ENCODE measurements around the gene RAX. TPM values are rescaled to one million over a fixed set of nuclear protein-coding genes. Genes with fewer than 3 reads are reported as not detected.

The RAX gene
- total and polyA plus RNA-seq, 7 donors = not detected

GRCh38 chr18:59232309-59233016, 40.8 kb downstream of the RAX start:
- Histone ChIP-seq H3K27ac (no peak overlapping the region), H3K4me1 (no peaks in the 10 kb centered on the region), H3K36me3 (no peaks in the 10 kb centered on the region), H3K27me3 (peaks cover 0 to 5% (median 0%) of the 10 kb centered on the region in 3 donors), H3K9me3 (no peaks in the 10 kb centered on the region), H3K4me3 (no peak overlapping the region)
- WGBS, 2 donors = 74 to 80% methylated on average over 5 of the region's 5 CpGs
- TF ChIP-seq POLR2AphosphoS5 (IDR thresholded peaks at IDR 0.05) (no peak), CTCF (IDR thresholded peaks at IDR 0.05) (no peak), EP300 (IDR thresholded peaks at IDR 0.05) (no peak), POLR2A (IDR thresholded peaks at IDR 0.05) (no peak)
- intact Hi-C loops (cut with DNase I) = no loop called here
- DNase-seq = no peak

GRCh38 chr18:59231877-59232276, 41.4 kb downstream of the RAX start:
- no peak overlapping the region for H3K4me3 ChIP-seq
- no peak for DNase-seq
- WGBS, 2 donors = 85 to 86% methylated on average over 2 of the region's 2 CpGs

GRCh38 chr18:59231114-59231513, 42.1 kb downstream of the RAX start:
- H3K4me3 ChIP-seq = no peak overlapping the region
- no peak overlapping the region for H3K27ac ChIP-seq
- H3K4me1 ChIP-seq = no peaks in the 10 kb centered on the region
- no peak for DNase-seq
- intact Hi-C loops (cut with DNase I) = no loop called here
- H3K9me3 ChIP-seq = no peaks in the 10 kb centered on the region
- no peaks in the 10 kb centered on the region for H3K36me3 ChIP-seq
- H3K27me3 ChIP-seq = peaks cover 0 to 5% (median 0%) of the 10 kb centered on the region in 3 donors
- 65 to 76% methylated on average over 5 of the region's 5 CpGs for WGBS, 2 donors
- TF ChIP-seq CTCF (IDR thresholded peaks at IDR 0.05) (no peak), POLR2A (IDR thresholded peaks at IDR 0.05) (no peak), EP300 (IDR thresholded peaks at IDR 0.05) (no peak), POLR2AphosphoS5 (IDR thresholded peaks at IDR 0.05) (no peak)

More at GRCh38 chr18:59231877-59232276, 41.4 kb downstream of the RAX start:
- Histone ChIP-seq H3K9me3 (no peaks in the 10 kb centered on the region), H3K27ac (no peak overlapping the region), H3K27me3 (peaks cover 0 to 5% (median 0%) of the 10 kb centered on the region in 3 donors), H3K36me3 (no peaks in the 10 kb centered on the region), H3K4me1 (no peaks in the 10 kb centered on the region)
- no peak for TF ChIP-seq CTCF (IDR thresholded peaks at IDR 0.05)
- intact Hi-C loops (cut with DNase I) = no loop called here

- no peak for DNase-seq
- peaks cover 0 to 5% (median 0%) of the 10 kb centered on the region in 3 donors for H3K27me3 ChIP-seq
- WGBS, 2 donors = 68 to 73% methylated on average over 6 of the region's 6 CpGs
- H3K4me3 ChIP-seq = no peak overlapping the region
- no peaks in the 10 kb centered on the region for H3K4me1 ChIP-seq
- TF ChIP-seq POLR2A (IDR thresholded peaks at IDR 0.05) (no peak), EP300 (IDR thresholded peaks at IDR 0.05) (no peak), POLR2AphosphoS5 (IDR thresholded peaks at IDR 0.05) (no peak), CTCF (IDR thresholded peaks at IDR 0.05) (no peak)
- intact Hi-C loops (cut with DNase I) = no loop called here
- H3K36me3 ChIP-seq = no peaks in the 10 kb centered on the region
- no peak overlapping the region for H3K27ac ChIP-seq
- no peaks in the 10 kb centered on the region for H3K9me3 ChIP-seq
Observed at GRCh38 chr18:59229701-59230443, 43.4 kb downstream of the RAX start.

All from sigmoid colon (tissue), 7 donors.